ENCODE data around the gene CLPX. TPM values are rescaled to one million over a fixed set of nuclear protein-coding genes. Genes with fewer than 3 reads are reported as not detected.
A peak's percentile ranks its signal among the peaks of the same experiment; 100 is the strongest.

The CLPX gene
- 53.4 and 53.5 TPM in 2 replicates for total RNA-seq
- polyA plus RNA-seq: 20.0 and 33.8 TPM in 2 replicates

- Histone ChIP-seq H3K79me2 (peaks cover 49% of the 10 kb centered on the region), H3K4me2 (peak within 1 kb of the TSS; percentile 81), H3K27ac (peak within 1 kb of the TSS; percentile 95), H3K4me1 (ENCODE audit: insufficient read depth) (peaks cover 11% of the 10 kb centered on the region), H3K9me2 (replicated peaks; ENCODE audit: insufficient read depth) (no peaks in the 10 kb centered on the region), H3K36me3 (replicated peaks; ENCODE audit: insufficient read depth, low read depth) (no peaks in the 10 kb centered on the region), H3K4me3 (peak within 1 kb of the TSS; percentile 56), H2AFZ (peak within 1 kb of the TSS; percentile 95), H3K27me3 (no peaks in the 10 kb centered on the region), H3K9me3 (ENCODE audit: low read depth) (no peaks in the 10 kb centered on the region), H4K20me1 (ENCODE audit: insufficient read depth, poor library complexity, severe bottlenecking) (peaks cover 21% of the 10 kb centered on the region)
- WGBS (ENCODE audit: low lambda C conversion rate, missing lambda C conversion rate): under 1% methylated on average over 49 of the region's 70 CpGs
- DNase-seq (ENCODE audit: low spot score): peak; percentile 95
- TF ChIP-seq EZH2 (IDR thresholded peaks at IDR 0.05; ENCODE audit: borderline replicate concordance): no peak
- TF ChIP-seq EZH2phosphoT487 (IDR thresholded peaks at IDR 0.05; ENCODE audit: low read depth, severe bottlenecking, unreplicated experiment): no peak
- no peak for TF ChIP-seq CTCF (IDR thresholded peaks at IDR 0.05; ENCODE audit: poor library complexity)
These were observed at the start of gene CLPX for GRCh38 chr15:65184868-65185717. Gene CLPX, minus strand, starts transcription at chr15:65185342. Its CDS starts 189 bp downstream, at chr15:65185153.

GRCh38 chr15:65233696-65234095, 48.6 kb upstream of the CLPX start:
- Histone ChIP-seq H3K36me3 (replicated peaks; ENCODE audit: insufficient read depth, low read depth) (no peaks in the 10 kb centered on the region), H3K9me2 (replicated peaks; ENCODE audit: insufficient read depth) (no peaks in the 10 kb centered on the region), H3K4me2 (no peak overlapping the region), H3K4me1 (ENCODE audit: insufficient read depth) (peaks cover 4% of the 10 kb centered on the region), H3K27me3 (no peaks in the 10 kb centered on the region), H3K27ac (no peak overlapping the region), H3K4me3 (no peak overlapping the region), H3K9me3 (ENCODE audit: low read depth) (no peaks in the 10 kb centered on the region), H4K20me1 (ENCODE audit: insufficient read depth, poor library complexity, severe bottlenecking) (no peaks in the 10 kb centered on the region), H3K79me2 (no peaks in the 10 kb centered on the region), H2AFZ (no peak overlapping the region)
- TF ChIP-seq EZH2phosphoT487 (IDR thresholded peaks at IDR 0.05; ENCODE audit: low read depth, severe bottlenecking, unreplicated experiment) (no peak), EZH2 (IDR thresholded peaks at IDR 0.05; ENCODE audit: borderline replicate concordance) (no peak), CTCF (IDR thresholded peaks at IDR 0.05; ENCODE audit: poor library complexity) (no peak)
- no peak for DNase-seq (ENCODE audit: low spot score)
- WGBS (ENCODE audit: low lambda C conversion rate, missing lambda C conversion rate): 86% methylated on average over 5 of the region's 5 CpGs

- Histone ChIP-seq H3K27me3 (no peaks in the 10 kb centered on the region), H3K79me2 (no peaks in the 10 kb centered on the region), H3K4me2 (no peak overlapping the region), H3K4me1 (ENCODE audit: insufficient read depth) (peaks cover 4% of the 10 kb centered on the region), H3K4me3 (no peak overlapping the region), H2AFZ (no peak overlapping the region), H3K9me2 (replicated peaks; ENCODE audit: insufficient read depth) (no peaks in the 10 kb centered on the region), H3K9me3 (ENCODE audit: low read depth) (no peaks in the 10 kb centered on the region), H3K36me3 (replicated peaks; ENCODE audit: insufficient read depth, low read depth) (no peaks in the 10 kb centered on the region), H4K20me1 (ENCODE audit: insufficient read depth, poor library complexity, severe bottlenecking) (no peaks in the 10 kb centered on the region), H3K27ac (no peak overlapping the region)
- WGBS (ENCODE audit: low lambda C conversion rate, missing lambda C conversion rate): 93% methylated on average over 3 of the region's 3 CpGs
- DNase-seq (ENCODE audit: low spot score): no peak
- TF ChIP-seq EZH2phosphoT487 (IDR thresholded peaks at IDR 0.05; ENCODE audit: low read depth, severe bottlenecking, unreplicated experiment) (no peak), EZH2 (IDR thresholded peaks at IDR 0.05; ENCODE audit: borderline replicate concordance) (no peak), CTCF (IDR thresholded peaks at IDR 0.05; ENCODE audit: poor library complexity) (no peak)
These were observed 47.4 kb upstream of the CLPX start for GRCh38 chr15:65232520-65232919.
